PC-9 (cell line): ENCODE data around the gene TAL2. TPM values are rescaled to one million over a fixed set of nuclear protein-coding genes. Genes with fewer than 3 reads are reported as not detected.

Experiments used
- Bru-seq: library from RNA; stranded (reverse); fragments of 400-500 nt; gene quantifications from one replicate; lab custom pipeline; 2021; lab: Mats Ljungman, UMichigan
- BruChase-seq, 2 experiments: library from RNA; stranded (reverse); fragments of 400-500 nt; gene quantifications; one replicate each; lab custom pipeline; 2021; lab: Mats Ljungman, UMichigan
- BruUV-seq: library from RNA; stranded (reverse); fragments of 400-500 nt; replicated peaks from 2 replicates; lab custom pipeline; 2021; lab: Mats Ljungman, UMichigan
- CTCF ChIA-PET: fragments of 300-600 bp; sonication (Branson Sonifier 250); formaldehyde crosslinking; loops from one replicate; lab custom pipeline; 2022; ENCODE audit warnings: antibody characterized with exemption; lab: Charles Lee
- POLR2A ChIA-PET: fragments of 300-600 bp; sonication (Branson Sonifier 250); formaldehyde crosslinking; loops from one replicate; lab custom pipeline; 2022; ENCODE audit warnings: antibody characterized with exemption; ENCODE audit not compliant: unreplicated experiment; lab: Charles Lee
- DNase-seq, 2 experiments: peaks; one replicate each; pipeline versions ENCODE4 v3.0.0 to v3.0.0-alpha.2; 2015 to 2022; ENCODE audit warnings: mixed read lengths in 1 of 2
- H2AFZ ChIP-seq: fragments of 200-600 bp; sonication (generic); 2 replicates; pipeline ENCODE4 v1.8.1; 2017; ENCODE audit warnings: antibody characterized with exemption
- H3F3A ChIP-seq: fragments of 200-600 bp; sonication (generic); 2 replicates; pipeline ENCODE4 v1.8.1; 2017; ENCODE audit warnings: antibody characterized with exemption, mild to moderate bottlenecking, low read depth; ENCODE audit not compliant: insufficient read depth
- H3K27ac ChIP-seq: fragments of 200-600 bp; sonication (generic); 2 replicates; pipeline ENCODE4 v1.6.1; 2016; ENCODE audit warnings: mixed run types
- H3K27me3 ChIP-seq: fragments of 200-600 bp; sonication (generic); 2 replicates; pipeline ENCODE4 v1.6.1; 2016; ENCODE audit warnings: low read depth, mixed run types; ENCODE audit not compliant: insufficient read depth
- H3K36me3 ChIP-seq: fragments of 200-600 bp; sonication (generic); 2 replicates; pipeline ENCODE4 v1.6.1; 2016; ENCODE audit warnings: low read depth, mixed run types
- H3K4me1 ChIP-seq: fragments of 200-600 bp; sonication (generic); replicated peaks from 2 replicates; pipeline ENCODE4 v1.6.1; 2016; ENCODE audit warnings: mixed run types; ENCODE audit not compliant: insufficient read depth
- H3K4me2 ChIP-seq: fragments of 200-600 bp; sonication (generic); 2 replicates; pipeline ENCODE4 v1.6.1; 2017; ENCODE audit warnings: mixed run types
- H3K4me3 ChIP-seq: fragments of 200-600 bp; sonication (generic); 2 replicates; pipeline ENCODE4 v1.6.1; 2016; ENCODE audit warnings: mixed run types
- H3K79me2 ChIP-seq: fragments of 200-600 bp; sonication (generic); 2 replicates; pipeline ENCODE4 v1.6.1; 2017; ENCODE audit warnings: low read depth, mixed run types
- H3K9me2 ChIP-seq: fragments of 200-600 bp; sonication (generic); 2 replicates; pipeline ENCODE4 v1.8.1; 2017; ENCODE audit warnings: mild to moderate bottlenecking; ENCODE audit not compliant: insufficient read depth
- H3K9me3 ChIP-seq: fragments of 200-600 bp; sonication (generic); 2 replicates; pipeline ENCODE4 v1.8.1; 2016; ENCODE audit warnings: low read depth; ENCODE audit not compliant: insufficient read depth
- H4K20me1 ChIP-seq: fragments of 200-600 bp; sonication (generic); 2 replicates; pipeline ENCODE4 v1.8.1; 2017; ENCODE audit not compliant: insufficient read depth
- CTCF ChIP-seq: fragments of 200-600 bp; sonication (generic); conservative IDR thresholded peaks from 2 replicates; pipeline ENCODE4 v1.6.1; 2017; ENCODE audit warnings: mixed run types, antibody characterized with exemption, mild to moderate bottlenecking, moderate library complexity
- EZH2 ChIP-seq: fragments of 200-600 bp; sonication (generic); IDR thresholded peaks from 2 replicates; pipeline ENCODE4 v1.8.0; 2017; ENCODE audit warnings: antibody characterized with exemption, low read depth
- intact Hi-C: fragments of 100-400 bp; cut with micrococcal nuclease; formaldehyde crosslinking; loops from one replicate; pipeline ENCODE4 v1.10.0; 2022; ENCODE audit not compliant: unreplicated experiment
- long read RNA-seq: library from polyadenylated mRNA; stranded (forward); transcript quantifications from one replicate; pipeline ENCODE4 v2.0.0, GENCODE V29; 2022
- total RNA-seq: library from RNA; stranded (reverse); gene quantifications from 2 replicates; pipeline ENCODE4 v1.2.3, GENCODE V29; 2021

Gene TAL2
- total RNA-seq (not detected in 2 replicates), Bru-seq, nascent RNA (percentile 31 among the genes with signal in this experiment), BruChase-seq, experiment 1, labeled RNA remaining after a 2-hour chase (percentile 44 among the genes with signal in this experiment), BruChase-seq, experiment 2, labeled RNA remaining after a 6-hour chase (percentile 49 among the genes with signal in this experiment)
- long read RNA-seq: 0 reads

DNA sequence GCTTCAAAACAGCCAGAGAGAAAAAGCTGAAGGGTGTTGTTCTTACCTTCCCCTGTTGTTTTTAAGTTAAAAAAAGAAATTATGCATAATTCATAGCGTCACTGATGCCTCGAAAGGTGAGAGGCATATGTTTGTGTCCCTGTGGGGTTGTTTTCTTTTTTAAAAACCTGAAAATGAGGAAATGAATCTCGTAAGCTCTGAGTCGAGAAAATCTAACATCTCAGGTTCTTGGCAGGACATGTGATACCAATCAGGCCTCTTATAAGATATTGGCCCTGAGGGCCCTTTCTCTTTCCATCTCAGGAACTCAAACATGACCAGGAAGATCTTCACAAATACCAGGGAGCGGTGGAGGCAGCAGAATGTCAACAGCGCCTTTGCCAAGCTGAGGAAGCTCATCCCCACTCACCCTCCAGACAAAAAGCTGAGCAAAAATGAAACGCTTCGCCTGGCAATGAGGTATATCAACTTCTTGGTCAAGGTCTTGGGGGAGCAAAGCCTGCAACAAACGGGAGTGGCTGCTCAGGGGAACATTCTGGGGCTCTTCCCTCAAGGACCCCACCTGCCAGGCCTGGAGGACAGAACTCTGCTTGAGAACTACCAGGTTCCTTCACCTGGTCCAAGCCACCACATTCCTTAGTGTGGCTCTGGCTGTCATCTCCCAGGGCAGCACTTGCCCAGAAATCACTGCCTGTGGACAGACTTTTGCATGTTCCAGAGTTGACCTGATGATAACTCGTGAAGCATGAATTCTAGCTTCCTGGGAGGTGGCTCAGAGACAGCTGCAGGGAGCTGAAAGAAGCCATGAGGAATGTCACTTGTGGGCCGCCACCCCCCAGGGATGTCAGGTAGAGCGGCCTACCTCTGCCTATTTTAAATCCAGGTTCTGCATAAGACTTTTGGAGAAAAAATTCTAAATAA is at the start of gene TAL2:
TSS of gene TAL2 (plus strand) at position 274 of the 921 bp plus-strand sequence. CDS start at position 314, 40 bp downstream.
- Histone ChIP-seq H3K4me3 (no peak within 1 kb of the TSS), H3K9me2 (no peaks in the 10 kb centered on the region), H3F3A (no peaks in the 10 kb centered on the region), H2AFZ (0 out of 2 replicates have a peak within 1 kb of the TSS, but pooled peaks have one; percentile 19), H3K27ac (no peak within 1 kb of the TSS), H4K20me1 (no peaks in the 10 kb centered on the region), H3K79me2 (no peaks in the 10 kb centered on the region), H3K4me1 (no peaks in the 10 kb centered on the region), H3K36me3 (no peaks in the 10 kb centered on the region), H3K9me3 (no peaks in the 10 kb centered on the region), H3K27me3 (no peaks in the 10 kb centered on the region), H3K4me2 (no peak within 1 kb of the TSS)
- no peak for DNase-seq
- intact Hi-C loops: no loop called here
- CTCF ChIA-PET: no interaction called here
- no TSS peak for BruUV-seq
- POLR2A ChIA-PET: interaction anchor here (0.6 kb wide), 1 partner anchor 177 kb away, joined by 6 read pairs; no protein-coding TSS in a partner anchor
- TF ChIP-seq CTCF: no peak
- TF ChIP-seq EZH2: no peak

DNA sequence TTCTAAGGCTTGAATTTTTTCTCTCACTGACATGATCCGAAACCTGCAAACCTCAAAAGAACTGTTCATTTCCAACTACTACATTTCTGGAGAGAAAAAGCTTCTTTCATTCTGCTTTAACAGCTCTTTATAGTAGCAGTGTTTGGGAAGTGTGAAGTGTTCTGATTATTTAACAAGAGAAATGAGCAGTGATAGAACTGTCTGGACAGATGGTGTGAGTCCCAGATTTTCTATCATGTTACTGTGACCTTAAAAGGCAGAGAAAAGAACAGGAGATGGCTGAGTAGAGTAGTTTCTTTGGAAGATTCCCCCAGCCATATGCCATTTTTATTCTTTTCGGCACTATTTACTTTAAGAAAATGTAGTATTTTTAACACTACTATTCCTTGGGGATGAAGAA is 41.3 kb upstream of the TAL2 start:
- Histone ChIP-seq H3K27ac (no peak overlapping the region), H3K9me3 (no peaks in the 10 kb centered on the region), H2AFZ (no peak overlapping the region), H4K20me1 (no peaks in the 10 kb centered on the region), H3K27me3 (no peaks in the 10 kb centered on the region), H3K79me2 (no peaks in the 10 kb centered on the region), H3K36me3 (no peaks in the 10 kb centered on the region), H3K4me1 (no peaks in the 10 kb centered on the region), H3F3A (no peaks in the 10 kb centered on the region), H3K4me2 (no peak overlapping the region), H3K9me2 (no peaks in the 10 kb centered on the region), H3K4me3 (no peak overlapping the region)
- BruUV-seq: no TSS peak
- ChIA-PET POLR2A (no interaction called here), CTCF (no interaction called here)
- TF ChIP-seq CTCF: no peak
- no peak for TF ChIP-seq EZH2
- no peak for DNase-seq
- intact Hi-C loops: no loop called here

- Histone ChIP-seq H3K9me2 (no peaks in the 10 kb centered on the region), H3K9me3 (no peaks in the 10 kb centered on the region), H3K79me2 (no peaks in the 10 kb centered on the region), H3K36me3 (no peaks in the 10 kb centered on the region), H3K4me2 (no peak overlapping the region), H3K27ac (no peak overlapping the region), H2AFZ (no peak overlapping the region), H3K27me3 (no peaks in the 10 kb centered on the region), H4K20me1 (no peaks in the 10 kb centered on the region), H3F3A (no peaks in the 10 kb centered on the region), H3K4me1 (no peaks in the 10 kb centered on the region), H3K4me3 (no peak overlapping the region)
- no peak for DNase-seq
- intact Hi-C loops: no loop called here
- ChIA-PET CTCF (no interaction called here), POLR2A (no interaction called here)
- TF ChIP-seq CTCF (no peak), EZH2 (no peak)
- BruUV-seq: no TSS peak
Observed at GRCh38 chr9:105625088-105625487, 37.2 kb upstream of the TAL2 start.
